Subcutaneous abdominal adipose tissue (tissue), 5 donors: ENCODE data around the gene KCND3.

ENCODE experiments used
- H3K27ac ChIP-seq: one replicate; pipeline ENCODE4 v1.7.0; 2013; ENCODE audit warnings: low read depth, mild to moderate bottlenecking, inconsistent platforms, low read length, moderate library complexity
- H3K27me3 ChIP-seq, 5 donors: one replicate each; pipeline ENCODE4 v1.7.0; 2013; ENCODE audit warnings: low read length in 5 of 5, inconsistent platforms in 1 of 5; ENCODE audit not compliant: control insufficient read depth in 5 of 5, insufficient read depth in 4 of 5
- H3K36me3 ChIP-seq, 5 donors: one replicate each; pipeline ENCODE4 v1.7.0; 2013; ENCODE audit warnings: low read length in 5 of 5; ENCODE audit not compliant: control insufficient read depth in 5 of 5, insufficient read depth in 5 of 5
- H3K4me1 ChIP-seq, 5 donors: one replicate each; pipeline ENCODE4 v1.7.0; 2013; ENCODE audit warnings: low read length in 5 of 5, mild to moderate bottlenecking in 3 of 5, moderate library complexity in 1 of 5; ENCODE audit not compliant: control insufficient read depth in 5 of 5, insufficient read depth in 5 of 5
- H3K4me3 ChIP-seq, 5 donors: one replicate each; pipeline ENCODE4 v1.7.0; 2013; ENCODE audit warnings: low read length in 5 of 5, low read depth in 1 of 5
- H3K9ac ChIP-seq, 5 donors: one replicate each; pipeline ENCODE4 v1.7.0; 2013; ENCODE audit warnings: low read length in 5 of 5, mild to moderate bottlenecking in 4 of 5, moderate library complexity in 3 of 5
- H3K9me3 ChIP-seq, 5 donors: one replicate each; pipeline ENCODE4 v1.7.0; 2013; ENCODE audit warnings: low read length in 5 of 5; ENCODE audit not compliant: control insufficient read depth in 5 of 5
- donor health status: healthy.
- donor health status: healthy.
- donor health status: healthy.
- donor health status: healthy.
- donor health status: healthy.

KCND3 gene

GRCh38 chr1:111963985-111964738, 25.3 kb downstream of the KCND3 start:
- H3K4me3 ChIP-seq = no peak overlapping the region
- H3K4me1 ChIP-seq = peaks cover 0 to 15% (median 10%) of the 10 kb centered on the region in 5 donors
- H3K36me3 ChIP-seq = no peaks in the 10 kb centered on the region
- no peak overlapping the region for H3K9ac ChIP-seq
- H3K9me3 ChIP-seq = no peaks in the 10 kb centered on the region
- H3K27me3 ChIP-seq = peaks cover 0 to 7% (median 0%) of the 10 kb centered on the region in 5 donors
- no peak overlapping the region for H3K27ac ChIP-seq

GRCh38 chr1:111961773-111962565, 27.5 kb downstream of the KCND3 start:
- H3K27me3 ChIP-seq = peaks cover 0 to 3% (median 0%) of the 10 kb centered on the region in 5 donors
- no peaks in the 10 kb centered on the region for H3K36me3 ChIP-seq
- H3K4me3 ChIP-seq = no peak overlapping the region
- no peak overlapping the region for H3K27ac ChIP-seq
- no peaks in the 10 kb centered on the region for H3K9me3 ChIP-seq
- H3K4me1 ChIP-seq = peaks cover 0 to 18% (median 10%) of the 10 kb centered on the region in 5 donors
- no peak overlapping the region for H3K9ac ChIP-seq

DNA sequence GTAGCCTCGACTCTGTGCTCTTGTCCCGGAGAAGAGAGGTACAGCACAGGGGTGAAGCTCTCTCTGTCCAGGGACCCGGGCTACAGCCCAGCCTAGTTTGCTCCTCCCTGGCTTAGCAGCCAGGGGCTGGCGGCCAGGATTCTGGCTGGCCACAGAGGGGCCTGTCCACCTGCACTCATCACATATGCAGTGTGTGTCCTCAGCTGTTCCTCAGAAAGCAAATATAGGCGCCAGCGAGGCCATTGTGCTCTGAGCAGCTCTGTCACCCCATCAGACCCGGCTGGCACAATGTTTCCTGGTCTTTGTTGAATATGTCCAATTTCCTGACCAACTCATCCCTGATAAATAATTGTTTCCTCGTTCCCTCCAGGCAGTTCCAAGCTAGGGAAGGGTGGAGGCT, 28.5 kb downstream of the KCND3 start:
- H3K4me1 ChIP-seq = peaks cover 0 to 26% (median 17%) of the 10 kb centered on the region in 5 donors
- peaks cover 0 to 3% (median 0%) of the 10 kb centered on the region in 5 donors for H3K27me3 ChIP-seq
- H3K27ac ChIP-seq = no peak overlapping the region
- H3K36me3 ChIP-seq = no peaks in the 10 kb centered on the region
- H3K9me3 ChIP-seq = no peaks in the 10 kb centered on the region
- no peak overlapping the region for H3K4me3 ChIP-seq
- no peak overlapping the region for H3K9ac ChIP-seq

DNA sequence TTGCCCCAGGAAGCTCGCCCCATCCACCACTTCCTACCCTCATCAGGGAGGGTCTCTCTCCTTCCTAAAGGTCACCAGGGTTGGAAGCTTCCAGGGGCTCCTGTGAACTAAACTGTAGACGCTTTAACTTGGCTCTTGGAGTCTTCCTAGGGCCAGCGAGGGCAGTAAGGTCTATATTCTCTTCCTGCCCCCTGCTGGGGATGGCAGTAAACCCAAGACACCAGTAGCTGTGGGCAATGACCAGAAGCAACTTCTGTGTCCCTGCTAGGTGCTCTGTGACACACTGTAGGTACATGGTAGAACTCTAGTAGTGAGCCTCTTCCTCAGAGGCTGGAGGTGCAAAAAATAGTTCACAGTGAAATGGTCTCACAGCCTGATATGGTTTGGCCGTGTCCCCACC, 30.0 kb downstream of the KCND3 start:
- peaks cover 0 to 24% (median 13%) of the 10 kb centered on the region in 5 donors for H3K4me1 ChIP-seq
- H3K9ac ChIP-seq = no peak overlapping the region
- H3K27ac ChIP-seq = no peak overlapping the region
- no peak overlapping the region for H3K4me3 ChIP-seq
- H3K36me3 ChIP-seq = no peaks in the 10 kb centered on the region
- H3K27me3 ChIP-seq = peaks cover 0 to under 1% (median 0%) of the 10 kb centered on the region in 5 donors
- H3K9me3 ChIP-seq = no peaks in the 10 kb centered on the region

DNA sequence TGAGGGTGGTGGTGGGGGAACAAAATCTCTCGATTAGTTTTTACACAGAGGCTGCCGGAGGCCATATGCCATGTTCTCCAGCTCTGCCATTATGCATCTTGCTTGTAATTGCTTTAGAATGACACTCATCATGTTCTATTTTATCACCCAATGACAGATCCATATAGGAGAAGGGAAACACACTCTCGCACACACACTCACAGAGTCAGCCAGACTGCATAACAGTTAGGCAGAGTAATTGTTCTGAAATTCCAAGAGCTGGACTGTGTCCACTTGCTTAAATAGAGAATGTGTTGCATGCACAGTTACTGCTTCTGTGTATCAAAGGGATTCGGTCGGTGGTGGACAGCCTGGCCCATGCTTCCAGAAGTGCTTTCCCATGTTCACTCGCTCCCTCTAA, 30.6 kb downstream of the KCND3 start:
- H3K27ac ChIP-seq = no peak overlapping the region

GRCh38 chr1:111958075-111958474, 31.4 kb downstream of the KCND3 start:
- H3K4me3 ChIP-seq = no peak overlapping the region
- H3K27ac ChIP-seq = no peak overlapping the region
- H3K9me3 ChIP-seq = no peaks in the 10 kb centered on the region
- H3K27me3 ChIP-seq = no peaks in the 10 kb centered on the region
- peaks cover 0 to 25% (median 15%) of the 10 kb centered on the region in 5 donors for H3K4me1 ChIP-seq
- no peaks in the 10 kb centered on the region for H3K36me3 ChIP-seq
- H3K9ac ChIP-seq = no peak overlapping the region

More for the DNA sequence above, 30.6 kb downstream of the KCND3 start:
- no peaks in the 10 kb centered on the region for H3K9me3 ChIP-seq
- H3K4me1 ChIP-seq = peaks cover 0 to 20% (median 9%) of the 10 kb centered on the region in 5 donors
- no peaks in the 10 kb centered on the region for H3K27me3 ChIP-seq
- no peaks in the 10 kb centered on the region for H3K36me3 ChIP-seq
- H3K9ac ChIP-seq = no peak overlapping the region
- H3K4me3 ChIP-seq = no peak overlapping the region

DNA sequence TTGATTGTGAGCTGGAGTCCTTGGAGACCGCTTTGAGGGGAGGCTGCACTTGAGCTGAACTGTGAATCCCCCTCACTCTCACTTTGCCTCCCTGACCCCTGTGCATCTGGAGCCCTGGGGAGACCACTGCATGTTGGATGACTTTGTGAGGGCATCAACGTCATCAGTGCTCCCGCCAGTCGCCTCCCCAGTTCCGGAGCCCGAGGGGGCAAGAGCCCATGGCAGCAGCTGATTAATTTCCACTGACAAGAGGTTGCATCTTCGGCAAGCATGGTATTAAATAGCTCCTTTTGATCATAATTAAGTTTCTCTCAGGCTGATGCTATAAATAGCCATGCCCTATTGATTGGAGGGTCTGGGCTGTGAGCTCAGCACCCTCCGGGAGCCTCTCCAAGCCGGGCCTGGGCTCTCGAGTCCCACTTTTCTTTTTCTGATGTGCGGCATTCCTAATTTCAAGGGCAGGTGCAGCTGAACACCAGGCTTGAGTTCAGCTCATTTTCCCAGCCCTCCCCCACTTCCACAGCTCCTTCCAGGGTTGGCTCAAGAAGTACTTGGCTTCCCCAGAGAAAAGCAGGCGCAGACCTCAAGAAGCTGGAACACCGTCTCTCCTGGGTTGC, 33.2 kb downstream of the KCND3 start:
- H3K27ac ChIP-seq = no peak overlapping the region
- no peak overlapping the region for H3K9ac ChIP-seq
- no peak overlapping the region for H3K4me3 ChIP-seq
- H3K27me3 ChIP-seq = no peaks in the 10 kb centered on the region
- peaks cover 0 to 32% (median 26%) of the 10 kb centered on the region in 5 donors for H3K4me1 ChIP-seq
- no peaks in the 10 kb centered on the region for H3K36me3 ChIP-seq
- no peaks in the 10 kb centered on the region for H3K9me3 ChIP-seq

GRCh38 chr1:111955755-111956154, 33.7 kb downstream of the KCND3 start:
- H3K9ac ChIP-seq = no peak overlapping the region
- H3K36me3 ChIP-seq = no peaks in the 10 kb centered on the region
- H3K4me1 ChIP-seq = peaks cover 0 to 32% (median 26%) of the 10 kb centered on the region in 5 donors
- H3K4me3 ChIP-seq = no peak overlapping the region
- no peak overlapping the region for H3K27ac ChIP-seq
- H3K27me3 ChIP-seq = no peaks in the 10 kb centered on the region
- no peaks in the 10 kb centered on the region for H3K9me3 ChIP-seq

GRCh38 chr1:111953797-111954196, 35.7 kb downstream of the KCND3 start:
- H3K27me3 ChIP-seq = no peaks in the 10 kb centered on the region
- H3K36me3 ChIP-seq = no peaks in the 10 kb centered on the region

More at GRCh38 chr1:111953797-111954196, 35.7 kb downstream of the KCND3 start:
- Histone ChIP-seq H3K4me1 (peaks cover 2 to 35% (median 33%) of the 10 kb centered on the region in 5 donors), H3K27ac (no peak overlapping the region), H3K9ac (no peak overlapping the region), H3K9me3 (no peaks in the 10 kb centered on the region), H3K4me3 (no peak overlapping the region)
